Type B pancreatic cell (in vitro differentiated cells): ENCODE data around the gene ZIC3. TPM values are rescaled to one million over a fixed set of nuclear protein-coding genes. Genes with fewer than 3 reads are reported as not detected.

Experiments
- DNase-seq: peaks from one replicate; pipeline ENCODE4 v3.0.0; 2021; ENCODE audit warnings: mixed read lengths; ENCODE audit not compliant: unreplicated experiment; ENCODE audit errors: extremely low spot score
- H3K27ac Mint-ChIP-seq: 2 replicates; pipeline ENCODE4 v1.8.0; 2021; ENCODE audit warnings: mild to moderate bottlenecking, mixed read lengths
- H3K27me3 Mint-ChIP-seq: 2 replicates; pipeline ENCODE4 v1.8.0; 2021; ENCODE audit warnings: mixed read lengths
- H3K36me3 Mint-ChIP-seq: 2 replicates; pipeline ENCODE4 v1.8.0; 2021; ENCODE audit warnings: mixed read lengths
- H3K4me1 Mint-ChIP-seq: one replicate; pipeline ENCODE4 v1.8.0; 2021; ENCODE audit warnings: mixed read lengths; ENCODE audit not compliant: unreplicated experiment
- H3K4me3 Mint-ChIP-seq: 2 replicates; pipeline ENCODE4 v1.8.0; 2021; ENCODE audit warnings: mild to moderate bottlenecking, mixed read lengths
- H3K9me3 Mint-ChIP-seq: 2 replicates; pipeline ENCODE4 v1.8.0; 2021; ENCODE audit warnings: mixed read lengths
- CTCF ChIP-seq: fragments of 200-600 bp; sonication (generic); conservative IDR thresholded peaks from 2 replicates; pipeline ENCODE4 v1.5.0; 2021; ENCODE audit warnings: antibody characterized with exemption, mild to moderate bottlenecking
- total RNA-seq: library from RNA; stranded (reverse); gene quantifications from 2 replicates; pipeline ENCODE4 v1.2.1, GENCODE V29; 2021; ENCODE audit warnings: low replicate concordance

The ZIC3 gene
- total RNA-seq, 1 donor from 2014 or later: 28.4 TPM

DNA sequence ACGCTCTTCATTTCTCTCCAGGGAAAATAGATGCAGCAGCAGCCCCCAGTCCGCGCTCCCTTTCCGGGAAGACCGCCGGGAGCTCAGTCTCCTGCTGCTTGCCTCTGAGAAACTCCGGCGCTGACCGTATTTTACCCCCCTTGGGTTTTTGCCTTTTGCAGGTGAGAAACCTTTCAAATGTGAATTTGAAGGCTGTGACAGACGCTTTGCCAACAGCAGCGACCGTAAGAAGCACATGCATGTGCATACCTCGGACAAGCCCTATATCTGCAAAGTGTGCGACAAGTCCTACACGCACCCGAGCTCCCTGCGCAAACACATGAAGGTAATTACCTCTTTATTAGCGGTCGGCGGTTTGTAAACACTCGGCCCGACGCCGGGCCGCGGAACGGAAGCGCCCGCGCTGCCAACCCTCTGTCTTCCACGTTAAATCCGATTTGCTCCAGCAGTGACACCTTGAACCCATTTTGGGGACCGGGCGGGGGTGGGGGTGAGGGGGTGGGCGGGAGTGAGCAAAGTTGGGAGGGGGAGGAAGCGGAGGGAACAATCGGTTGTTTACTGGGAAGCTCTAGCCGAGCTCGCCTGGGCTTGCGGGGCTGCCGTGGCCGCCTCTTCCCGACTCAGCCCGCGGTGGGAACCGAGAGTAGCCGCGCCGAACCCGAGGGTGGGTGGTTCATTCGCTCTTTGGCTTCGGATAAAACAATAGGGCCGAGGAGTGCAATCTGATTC is 3.0 kb downstream of the ZIC3 start:
- TF ChIP-seq CTCF: no peak
- DNase-seq: no peak
- no peaks in the 10 kb centered on the region for H3K4me1 Mint-ChIP-seq
- peaks cover 9% of the 10 kb centered on the region for H3K36me3 Mint-ChIP-seq
- no peaks in the 10 kb centered on the region for H3K9me3 Mint-ChIP-seq
- peaks cover 85% of the 10 kb centered on the region for H3K27me3 Mint-ChIP-seq
- H3K27ac Mint-ChIP-seq: peak overlapping the region; percentile 60
- H3K4me3 Mint-ChIP-seq: peak overlapping the region; percentile 86

DNA sequence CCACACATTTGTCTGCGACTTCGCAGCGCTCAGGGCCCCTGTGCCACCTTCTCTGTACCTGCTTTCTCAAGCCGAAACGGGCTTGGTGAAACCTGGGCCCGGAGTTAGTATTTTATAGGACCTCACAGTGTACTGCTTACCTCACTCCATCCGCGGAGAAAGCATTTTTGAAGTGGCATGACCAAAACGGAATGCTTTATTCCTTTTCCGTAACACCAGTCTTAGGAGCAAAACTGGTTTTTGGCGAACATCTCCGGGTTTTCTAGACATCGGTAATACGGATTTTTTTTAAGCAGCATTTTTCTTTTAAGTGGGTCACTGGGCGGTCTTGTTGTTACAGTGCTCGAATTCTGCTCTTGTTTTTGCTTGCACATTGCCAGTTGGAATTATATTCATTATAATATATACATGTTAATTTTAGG is 3.6 kb downstream of the ZIC3 start:
- TF ChIP-seq CTCF: no peak
- peaks cover 79% of the 10 kb centered on the region for H3K27me3 Mint-ChIP-seq
- H3K4me3 Mint-ChIP-seq: peak overlapping the region; percentile 86
- no peak for DNase-seq
- no peaks in the 10 kb centered on the region for H3K9me3 Mint-ChIP-seq
- H3K4me1 Mint-ChIP-seq: no peaks in the 10 kb centered on the region
- no peak overlapping the region for H3K27ac Mint-ChIP-seq
- peaks cover 9% of the 10 kb centered on the region for H3K36me3 Mint-ChIP-seq

DNA sequence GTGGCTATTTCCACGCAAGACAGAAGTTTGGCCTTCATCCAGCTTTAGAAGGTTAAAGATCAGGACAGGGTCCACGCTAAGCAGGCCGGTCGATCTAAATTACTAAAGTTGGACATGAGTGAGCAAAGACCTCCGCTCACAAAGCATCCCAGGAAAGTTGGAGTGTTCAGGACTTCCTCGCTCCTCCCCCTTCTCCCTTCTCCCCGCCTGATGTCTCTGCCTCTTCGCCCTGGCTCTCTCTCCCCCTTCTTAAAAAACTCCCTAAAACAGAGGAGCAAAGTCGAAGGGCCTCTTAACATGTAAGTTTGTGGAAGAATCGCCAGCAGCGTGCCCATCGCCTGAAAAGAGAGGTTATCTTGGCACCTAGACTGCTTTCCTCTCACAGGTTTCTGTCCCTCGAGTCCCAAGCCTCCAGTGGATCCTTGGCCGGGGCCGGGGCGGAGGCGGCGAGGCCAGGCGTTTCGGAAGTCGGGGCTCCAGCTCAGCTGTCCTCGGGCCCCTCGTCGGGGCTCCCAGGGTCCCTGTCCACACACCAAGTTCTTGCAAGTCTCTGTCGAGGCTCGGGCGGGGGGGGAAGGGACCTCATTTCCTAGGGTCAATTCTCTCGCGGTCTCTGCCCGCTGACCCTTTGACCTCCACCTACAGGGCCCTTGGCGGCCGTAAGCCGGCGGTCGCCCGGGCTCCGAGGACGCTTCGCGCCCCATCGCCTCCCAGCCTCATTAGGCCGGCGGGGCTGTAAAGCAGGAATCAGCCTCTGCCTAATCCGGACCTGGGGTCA is 7.6 kb downstream of the ZIC3 start:
- peak overlapping the region; percentile 65 for H3K4me3 Mint-ChIP-seq
- TF ChIP-seq CTCF: no peak
- DNase-seq: no peak
- no peaks in the 10 kb centered on the region for H3K9me3 Mint-ChIP-seq
- no peaks in the 10 kb centered on the region for H3K4me1 Mint-ChIP-seq
- H3K27me3 Mint-ChIP-seq: peaks cover 87% of the 10 kb centered on the region
- H3K27ac Mint-ChIP-seq: no peak overlapping the region
- peaks cover 9% of the 10 kb centered on the region for H3K36me3 Mint-ChIP-seq

DNA sequence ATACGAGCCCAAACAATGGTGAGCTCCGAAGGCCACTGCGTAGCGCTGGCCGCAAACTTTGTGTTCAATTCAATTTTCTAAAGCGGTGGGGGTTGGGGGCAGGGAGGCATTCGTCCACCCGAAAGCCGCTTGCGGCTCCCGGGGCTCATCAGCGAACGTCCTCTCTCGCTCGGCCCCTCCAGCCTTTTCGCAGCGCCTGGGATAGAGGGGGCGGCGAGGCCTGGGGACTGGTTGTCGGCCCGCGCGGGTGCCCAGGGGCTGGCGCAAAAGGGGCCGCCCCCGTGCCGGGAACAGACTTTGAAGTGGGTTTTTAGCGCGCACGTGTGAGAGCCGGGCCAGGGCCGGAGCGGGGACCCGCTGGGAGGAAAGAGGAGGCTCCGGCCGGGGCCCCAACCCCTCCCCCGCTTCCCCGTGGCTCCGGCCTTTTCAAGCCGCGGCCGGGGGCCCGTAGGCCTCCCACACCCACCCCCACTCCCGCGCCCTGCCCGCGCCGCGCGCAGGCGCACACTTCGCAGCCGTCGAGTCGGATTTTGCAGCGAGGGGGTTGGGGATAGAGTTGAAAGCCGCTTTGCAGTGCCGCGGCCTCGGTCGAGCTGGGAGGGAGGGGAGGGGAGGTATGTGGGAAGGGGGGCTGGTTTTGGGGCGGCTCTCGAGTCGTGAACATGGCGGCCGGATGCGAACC is 8.3 kb downstream of the ZIC3 start:
- DNase-seq: no peak
- Mint-ChIP-seq H3K27ac (no peak overlapping the region), H3K9me3 (no peaks in the 10 kb centered on the region), H3K27me3 (peaks cover 86% of the 10 kb centered on the region), H3K36me3 (peaks cover 9% of the 10 kb centered on the region), H3K4me1 (no peaks in the 10 kb centered on the region), H3K4me3 (peak overlapping the region; percentile 80)
- TF ChIP-seq CTCF: no peak

GRCh38 chrX:137574784-137575293 is 8.9 kb downstream of the ZIC3 start:
- Mint-ChIP-seq H3K4me3 (peak overlapping the region; percentile 80), H3K9me3 (no peaks in the 10 kb centered on the region), H3K36me3 (peaks cover 9% of the 10 kb centered on the region), H3K27ac (peak overlapping the region; percentile 23), H3K27me3 (peaks cover 82% of the 10 kb centered on the region), H3K4me1 (no peaks in the 10 kb centered on the region)
- DNase-seq: no peak
- no peak for TF ChIP-seq CTCF
